EL (cell line): Measurements from ENCODE around the gene CCDC82.
A peak's percentile ranks its signal among the peaks of the same experiment; 100 is the strongest.

Experiments
- DNase-seq: peaks from one replicate; pipeline ENCODE4 v3.0.0-alpha.2; 2016

CCDC82 gene

GRCh38 chr11:96328395-96329010 is 61.2 kb downstream of the CCDC82 start:
- DNase-seq: peak; percentile 75

GRCh38 chr11:96326959-96327358 is 62.8 kb downstream of the CCDC82 start:
- DNase-seq: no peak

GRCh38 chr11:96324912-96325311 is 64.8 kb downstream of the CCDC82 start:
- DNase-seq: peak; percentile 95

GRCh38 chr11:96323642-96323985 is 66.1 kb downstream of the CCDC82 start:
- DNase-seq: no peak

GRCh38 chr11:96322775-96323641 is 66.7 kb downstream of the CCDC82 start:
- no peak for DNase-seq

GRCh38 chr11:96321091-96321490 is 68.6 kb downstream of the CCDC82 start:
- DNase-seq: no peak

GRCh38 chr11:96319898-96320656 is 69.6 kb downstream of the CCDC82 start:
- DNase-seq: no peak

- DNase-seq: no peak
Observed at GRCh38 chr11:96318850-96319249, 70.9 kb downstream of the CCDC82 start.

- no peak for DNase-seq
Observed at GRCh38 chr11:96318399-96318798, 71.3 kb downstream of the CCDC82 start.

GRCh38 chr11:96317985-96318384 is 71.7 kb downstream of the CCDC82 start:
- no peak for DNase-seq

GRCh38 chr11:96317571-96317970 is 72.1 kb downstream of the CCDC82 start:
- DNase-seq: no peak

GRCh38 chr11:96316869-96317268 is 72.8 kb downstream of the CCDC82 start:
- DNase-seq: no peak

GRCh38 chr11:96315476-96315875 is 74.2 kb downstream of the CCDC82 start:
- DNase-seq: no peak

- DNase-seq: peak; percentile 85
Observed at GRCh38 chr11:96314326-96315020, 75.2 kb downstream of the CCDC82 start.

- no peak for DNase-seq
Observed at GRCh38 chr11:96313163-96313562, 76.5 kb downstream of the CCDC82 start.

- peak; percentile 86 for DNase-seq
Observed at GRCh38 chr11:96311120-96311568, 78.6 kb downstream of the CCDC82 start.

GRCh38 chr11:96310236-96310635 is 79.5 kb downstream of the CCDC82 start:
- no peak for DNase-seq

GRCh38 chr11:96309643-96310017 is 80.1 kb downstream of the CCDC82 start:
- no peak for DNase-seq

- peak; percentile 52 for DNase-seq
Observed at GRCh38 chr11:96309016-96309642, 80.6 kb downstream of the CCDC82 start.

- peak; percentile 94 for DNase-seq
Observed at GRCh38 chr11:96307776-96308140, 82.0 kb downstream of the CCDC82 start.

- peak; percentile 99 for DNase-seq
Observed at GRCh38 chr11:96306933-96307775, 82.6 kb downstream of the CCDC82 start.

GRCh38 chr11:96306600-96306932 is 83.1 kb downstream of the CCDC82 start:
- DNase-seq: no peak
